NCI-H510A (cell line): ENCODE data around the gene CSAG1.
"Not testable (repeated sequence)": the region's sequence is repeated elsewhere in the genome, so short reads cannot be mapped to it uniquely, and the experiment has no call there.

Experiments
- DNase-seq: peaks from one replicate; lab custom pipeline; 2025; lab: John Stamatoyannopoulos, UW

Gene CSAG1

GRCh38 chrX:152733261-152733975, at the start of gene CSAG1, which contains the start of gene MAGEA12:
TSS of gene CSAG1 (minus strand) at chrX:152733721. CDS start at chrX:152732460, 1,261 bp downstream.
TSS of gene MAGEA12 (plus strand) at chrX:152733757. CDS start at chrX:152736162, 2,405 bp downstream.
- peak; percentile 67 for DNase-seq

- not testable (repeated sequence) for DNase-seq
These were observed 36.2 kb upstream of the CSAG1 start, which contains the start of gene MAGEA6 for GRCh38 chrX:152769549-152770289. TSS of gene MAGEA6 (minus strand) at chrX:152769689. CDS start at chrX:152767650, 2,039 bp downstream.

- DNase-seq, result not testable (repeated sequence)
These were observed 33.0 kb upstream of the CSAG1 start for GRCh38 chrX:152766562-152766961.

DNA sequence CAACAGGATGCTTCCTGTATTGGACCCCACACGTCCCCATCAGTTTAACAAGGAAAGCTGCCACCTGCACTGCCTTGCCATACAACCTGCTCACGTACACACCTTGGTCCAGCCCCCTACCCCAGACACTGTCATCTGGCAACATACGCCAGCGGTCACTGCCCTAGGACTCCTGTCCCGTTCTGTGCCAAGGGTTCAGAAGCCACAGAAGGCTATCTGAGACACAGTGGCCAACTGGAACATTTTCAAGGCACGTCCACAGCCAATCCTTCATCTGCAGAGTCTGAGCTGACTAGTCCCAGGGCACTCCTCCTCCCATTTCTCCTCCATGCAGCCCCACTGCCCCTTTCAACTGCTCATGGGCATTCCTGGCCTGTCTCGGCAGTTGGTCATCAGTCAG, 28.1 kb upstream of the CSAG1 start:
- not testable (repeated sequence) for DNase-seq

DNA sequence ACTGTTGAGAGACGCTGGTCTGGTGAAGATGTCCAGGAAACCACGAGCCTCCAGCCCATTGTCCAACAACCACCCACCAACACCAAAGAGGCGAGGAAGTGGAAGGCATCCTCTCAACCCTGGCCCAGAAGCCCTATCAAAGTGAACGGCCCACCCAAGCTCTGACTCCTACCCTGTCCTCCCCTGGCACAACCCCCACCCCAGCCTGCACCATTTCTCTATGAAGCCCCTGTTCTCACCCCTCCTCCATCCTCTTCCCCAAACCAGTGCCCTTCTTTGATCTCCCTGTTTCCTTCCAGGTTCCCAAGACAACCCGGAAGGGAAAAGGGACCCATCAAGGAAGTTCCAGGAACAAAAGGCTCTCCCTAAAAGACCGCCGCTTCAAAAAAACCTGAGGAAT, 26.0 kb upstream of the CSAG1 start:
- DNase-seq, result not testable (repeated sequence)

DNA sequence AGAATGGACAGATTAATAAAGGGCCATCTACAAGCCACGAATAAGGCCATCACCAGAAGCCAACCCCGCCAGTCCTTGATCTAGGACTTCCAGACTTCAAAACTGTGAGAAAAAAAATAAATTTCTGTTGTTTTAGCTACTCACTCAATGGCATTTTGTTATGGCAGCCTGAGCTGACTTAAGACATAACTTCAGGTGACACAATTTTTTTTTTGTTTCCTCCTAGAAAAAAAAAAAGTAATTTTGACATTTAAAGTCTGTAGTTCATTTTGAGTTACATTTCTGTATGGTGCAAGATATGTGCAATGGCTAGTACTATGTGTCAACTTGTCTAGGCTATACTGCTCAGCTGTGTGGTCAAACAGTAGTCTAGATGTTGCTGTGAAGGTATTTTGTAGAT, 25.4 kb upstream of the CSAG1 start, which contains the start of gene CSAG3:
TSS of gene CSAG3 (plus strand) at position 301 of the 400 bp plus-strand sequence.
- not testable (repeated sequence) for DNase-seq

GRCh38 chrX:152754871-152755270, 21.4 kb upstream of the CSAG1 start:
- DNase-seq, result not testable (repeated sequence)

GRCh38 chrX:152753686-152754650, 20.4 kb upstream of the CSAG1 start, which contains the start of gene MAGEA2:
TSS of gene MAGEA2 (minus strand) at chrX:152753842. CDS start at chrX:152751363, 2,479 bp downstream.
- not testable (repeated sequence) for DNase-seq

- no peak for DNase-seq
These were observed 5.0 kb upstream of the CSAG1 start for GRCh38 chrX:152738560-152738959.

DNA sequence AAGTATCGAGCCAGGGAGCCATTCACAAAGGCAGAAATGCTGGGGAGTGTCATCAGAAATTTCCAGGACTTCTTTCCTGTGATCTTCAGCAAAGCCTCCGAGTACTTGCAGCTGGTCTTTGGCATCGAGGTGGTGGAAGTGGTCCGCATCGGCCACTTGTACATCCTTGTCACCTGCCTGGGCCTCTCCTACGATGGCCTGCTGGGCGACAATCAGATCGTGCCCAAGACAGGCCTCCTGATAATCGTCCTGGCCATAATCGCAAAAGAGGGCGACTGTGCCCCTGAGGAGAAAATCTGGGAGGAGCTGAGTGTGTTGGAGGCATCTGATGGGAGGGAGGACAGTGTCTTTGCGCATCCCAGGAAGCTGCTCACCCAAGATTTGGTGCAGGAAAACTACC, 3.0 kb upstream of the CSAG1 start:
- DNase-seq, result not testable (repeated sequence)

DNA sequence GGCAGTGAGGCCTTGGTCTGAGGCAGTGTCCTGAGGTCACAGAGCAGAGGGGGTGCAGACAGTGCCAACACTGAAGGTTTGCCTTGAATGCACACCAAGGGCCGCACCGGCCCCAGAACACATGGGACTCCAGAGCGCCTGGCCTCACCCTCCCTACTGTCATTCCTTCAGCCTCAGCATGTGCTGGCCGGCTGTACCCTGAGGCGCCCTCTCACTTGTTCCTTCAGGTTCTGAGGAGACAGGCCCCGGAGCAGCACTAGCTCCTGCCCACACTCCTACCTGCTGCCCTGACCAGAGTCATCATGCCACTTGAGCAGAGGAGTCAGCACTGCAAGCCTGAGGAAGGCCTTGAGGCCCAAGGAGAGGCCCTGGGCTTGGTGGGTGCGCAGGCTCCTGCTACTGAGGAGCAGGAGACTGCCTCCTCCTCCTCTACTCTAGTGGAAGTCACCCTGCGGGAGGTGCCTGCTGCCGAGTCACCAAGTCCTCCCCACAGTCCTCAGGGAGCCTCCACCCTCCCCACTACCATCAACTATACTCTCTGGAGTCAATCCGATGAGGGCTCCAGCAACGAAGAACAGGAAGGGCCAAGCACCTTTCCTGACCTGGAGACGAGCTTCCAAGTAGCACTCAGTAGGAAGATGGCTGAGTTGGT, 2.5 kb upstream of the CSAG1 start:
- no peak for DNase-seq

- no peak for DNase-seq
These were observed 1.6 kb upstream of the CSAG1 start for GRCh38 chrX:152735101-152735500.

DNA sequence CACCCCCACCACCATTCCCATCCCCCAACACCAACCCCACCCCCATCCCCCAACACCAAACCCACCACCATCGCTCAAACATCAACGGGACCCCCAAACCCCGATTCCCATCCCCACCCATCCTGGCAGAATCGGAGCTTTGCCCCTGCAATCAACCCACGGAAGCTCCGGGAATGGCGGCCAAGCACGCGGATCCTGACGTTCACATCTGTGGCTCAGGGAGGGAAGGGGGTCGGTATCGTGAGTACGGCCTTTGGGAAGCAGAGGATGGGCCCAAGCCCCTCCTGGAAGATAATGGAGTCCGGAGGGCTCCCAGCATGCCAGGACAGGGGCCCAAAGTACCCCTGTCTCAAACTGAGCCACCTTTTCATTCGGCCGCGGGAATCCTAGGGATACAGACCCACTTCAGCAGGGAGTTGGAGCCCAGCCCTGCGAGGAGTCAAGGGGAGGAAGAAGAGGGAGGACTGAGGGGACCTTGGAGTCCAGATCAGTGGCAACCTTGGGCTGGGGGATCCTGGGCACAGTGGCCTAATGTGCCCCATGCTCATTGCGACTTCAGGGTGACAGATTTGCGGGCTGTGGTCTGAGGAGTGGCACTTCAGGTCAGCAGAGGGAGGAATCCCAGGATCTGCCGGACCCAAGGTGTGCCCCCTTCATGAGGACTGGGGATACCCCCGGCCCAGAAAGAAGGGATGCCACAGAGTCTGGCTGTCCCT, 780 bp upstream of the CSAG1 start:
- not testable (repeated sequence) for DNase-seq

GRCh38 chrX:152725409-152725808, 8.1 kb downstream of the CSAG1 start:
- no peak for DNase-seq

GRCh38 chrX:152713815-152714787, 19.4 kb downstream of the CSAG1 start, which contains the start of gene MAGEA2B:
TSS of gene MAGEA2B (plus strand) at chrX:152714628. CDS start at chrX:152717107, 2,479 bp downstream.
- DNase-seq, result not testable (repeated sequence)

- not testable (repeated sequence) for DNase-seq
These were observed 20.3 kb downstream of the CSAG1 start for GRCh38 chrX:152713195-152713594.

DNA sequence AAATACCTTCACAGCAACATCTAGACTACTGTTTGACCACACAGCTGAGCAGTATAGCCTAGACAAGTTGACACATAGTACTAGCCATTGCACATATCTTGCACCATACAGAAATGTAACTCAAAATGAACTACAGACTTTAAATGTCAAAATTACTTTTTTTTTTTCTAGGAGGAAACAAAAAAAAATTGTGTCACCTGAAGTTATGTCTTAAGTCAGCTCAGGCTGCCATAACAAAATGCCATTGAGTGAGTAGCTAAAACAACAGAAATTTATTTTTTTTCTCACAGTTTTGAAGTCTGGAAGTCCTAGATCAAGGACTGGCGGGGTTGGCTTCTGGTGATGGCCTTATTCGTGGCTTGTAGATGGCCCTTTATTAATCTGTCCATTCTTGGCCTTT, 24.3 kb downstream of the CSAG1 start, which contains the start of gene CSAG2:
TSS of gene CSAG2 (minus strand) at position 101 of the 400 bp plus-strand sequence. CDS start 161 bp downstream, outside the sequence.
- not testable (repeated sequence) for DNase-seq

DNA sequence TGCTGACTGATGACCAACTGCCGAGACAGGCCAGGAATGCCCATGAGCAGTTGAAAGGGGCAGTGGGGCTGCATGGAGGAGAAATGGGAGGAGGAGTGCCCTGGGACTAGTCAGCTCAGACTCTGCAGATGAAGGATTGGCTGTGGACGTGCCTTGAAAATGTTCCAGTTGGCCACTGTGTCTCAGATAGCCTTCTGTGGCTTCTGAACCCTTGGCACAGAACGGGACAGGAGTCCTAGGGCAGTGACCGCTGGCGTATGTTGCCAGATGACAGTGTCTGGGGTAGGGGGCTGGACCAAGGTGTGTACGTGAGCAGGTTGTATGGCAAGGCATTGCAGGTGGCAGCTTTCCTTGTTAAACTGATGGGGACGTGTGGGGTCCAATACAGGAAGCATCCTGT, 27.0 kb downstream of the CSAG1 start:
- DNase-seq, result not testable (repeated sequence)

- not testable (repeated sequence) for DNase-seq
These were observed 33.1 kb downstream of the CSAG1 start for GRCh38 chrX:152700390-152700789.
